Tibial nerve (tissue), 4 donors: ENCODE results near the gene LENG8.

ENCODE experiments used
- EP300 ChIP-seq, 2 donors: sonication (generic); formaldehyde crosslinking; IDR thresholded peaks; one replicate each; pipeline ENCODE4 v1.6.1; 2017; ENCODE audit warnings: antibody characterized with exemption in 2 of 2, mild to moderate bottlenecking in 1 of 2
- POLR2A ChIP-seq, 2 donors: fragments of 450-650 bp; IDR thresholded peaks; one replicate each; pipeline ENCODE4 v1.6.1; 2017; ENCODE audit warnings: antibody characterized with exemption in 2 of 2, mild to moderate bottlenecking in 2 of 2, moderate library complexity in 2 of 2
- TF ChIP-seq, protein P1 (sequence below), 5 experiments: fragments of 200-600 bp in 3 of 5; fragments of 450-650 bp in 2 of 5; sonication (generic) in 3 of 5; IDR thresholded peaks; one replicate each; pipeline ENCODE4 v1.5.1; 2016 to 2019; ENCODE audit warnings: antibody characterized with exemption in 5 of 5, mild to moderate bottlenecking in 3 of 5, moderate library complexity in 2 of 5

DNA sequence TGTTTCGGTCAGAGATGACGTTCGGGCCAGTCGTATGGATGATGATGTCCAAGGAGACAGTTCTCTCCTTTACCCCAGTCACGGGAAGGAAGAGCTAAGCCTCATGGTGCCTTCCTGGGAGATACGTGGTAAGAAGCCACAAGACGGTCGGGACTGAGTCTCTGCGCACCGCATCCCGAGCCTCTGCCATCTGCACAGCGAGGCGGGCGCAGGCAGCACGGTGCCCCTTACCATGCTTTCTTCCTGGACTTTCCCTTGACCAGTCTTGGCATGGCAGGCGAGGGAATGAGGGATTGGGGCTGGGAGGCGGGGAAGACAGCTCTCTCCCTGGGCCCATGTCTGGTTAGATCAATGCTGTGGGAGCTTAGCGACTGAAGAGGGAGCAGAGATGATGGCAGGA, 43.6 kb downstream of the LENG8 start:
- TF ChIP-seq, protein P1, sequence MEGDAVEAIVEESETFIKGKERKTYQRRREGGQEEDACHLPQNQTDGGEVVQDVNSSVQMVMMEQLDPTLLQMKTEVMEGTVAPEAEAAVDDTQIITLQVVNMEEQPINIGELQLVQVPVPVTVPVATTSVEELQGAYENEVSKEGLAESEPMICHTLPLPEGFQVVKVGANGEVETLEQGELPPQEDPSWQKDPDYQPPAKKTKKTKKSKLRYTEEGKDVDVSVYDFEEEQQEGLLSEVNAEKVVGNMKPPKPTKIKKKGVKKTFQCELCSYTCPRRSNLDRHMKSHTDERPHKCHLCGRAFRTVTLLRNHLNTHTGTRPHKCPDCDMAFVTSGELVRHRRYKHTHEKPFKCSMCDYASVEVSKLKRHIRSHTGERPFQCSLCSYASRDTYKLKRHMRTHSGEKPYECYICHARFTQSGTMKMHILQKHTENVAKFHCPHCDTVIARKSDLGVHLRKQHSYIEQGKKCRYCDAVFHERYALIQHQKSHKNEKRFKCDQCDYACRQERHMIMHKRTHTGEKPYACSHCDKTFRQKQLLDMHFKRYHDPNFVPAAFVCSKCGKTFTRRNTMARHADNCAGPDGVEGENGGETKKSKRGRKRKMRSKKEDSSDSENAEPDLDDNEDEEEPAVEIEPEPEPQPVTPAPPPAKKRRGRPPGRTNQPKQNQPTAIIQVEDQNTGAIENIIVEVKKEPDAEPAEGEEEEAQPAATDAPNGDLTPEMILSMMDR (IDR thresholded peaks at IDR 0.05) = no peak
- TF ChIP-seq POLR2A (IDR thresholded peaks at IDR 0.05) = no peak
- no peak for TF ChIP-seq EP300 (IDR thresholded peaks at IDR 0.05)
